ENCODE measurements around the gene OIT3.

Gene OIT3

GRCh38 chr10:72925951-72926465 is 32.5 kb downstream of the OIT3 start:
- Histone ChIP-seq H3K36me3 (ENCODE audit: control insufficient read depth in 4 of 4, insufficient read depth in 4 of 4, low read length in 3 of 4) (no peaks in the 10 kb centered on the region), H3K4me3 (ENCODE audit: control insufficient read depth in 1 of 7, extremely low read depth in 1 of 7, insufficient read depth in 4 of 7, low read depth in 2 of 7, low read length in 6 of 7) (no peak overlapping the region), H3K27me3 (replicated peaks in 2 of 5; ENCODE audit: control insufficient read depth in 4 of 5, insufficient read depth in 5 of 5, low read length in 4 of 5) (no peaks in the 10 kb centered on the region), H3K4me1 (ENCODE audit: control extremely low read depth in 1 of 4, control insufficient read depth in 4 of 4, insufficient read depth in 4 of 4, low read length in 3 of 4) (peaks cover 0 to 3% (median 0%) of the 10 kb centered on the region in 4 experiments), H3K9me3 (ENCODE audit: control extremely low read depth in 1 of 5, control insufficient read depth in 4 of 5, insufficient read depth in 2 of 5, low read depth in 1 of 5, low read length in 4 of 5) (peaks cover 0 to 14% (median 3%) of the 10 kb centered on the region in 5 experiments), H3K27ac (ENCODE audit: insufficient read depth in 1 of 2, low read depth in 1 of 2, low read length in 2 of 2, poor library complexity in 1 of 2, severe bottlenecking in 2 of 2) (no peak overlapping the region)
- CTCF ChIA-PET, result interaction anchor here (1.2 kb wide), 1 partner anchor 11 kb away, joined by 4 read pairs; no protein-coding TSS in a partner anchor
- no peak for DNase-seq
- POLR2A ChIA-PET, result no interaction called here
- 100% methylated on average over 3 of the region's 3 CpGs for WGBS (ENCODE audit: insufficient coverage)

GRCh38 chr10:72927485-72927884 is 33.9 kb downstream of the OIT3 start:
- no peak overlapping the region for H3K27ac ChIP-seq (ENCODE audit: insufficient read depth in 1 of 2, low read depth in 1 of 2, low read length in 2 of 2, poor library complexity in 1 of 2, severe bottlenecking in 2 of 2)
- H3K36me3 ChIP-seq (ENCODE audit: control insufficient read depth in 4 of 4, insufficient read depth in 4 of 4, low read length in 3 of 4), result no peaks in the 10 kb centered on the region
- peaks cover 0 to 3% (median 0%) of the 10 kb centered on the region in 4 experiments for H3K4me1 ChIP-seq (ENCODE audit: control extremely low read depth in 1 of 4, control insufficient read depth in 4 of 4, insufficient read depth in 4 of 4, low read length in 3 of 4)
- CTCF ChIA-PET, result no interaction called here
- H3K4me3 ChIP-seq (ENCODE audit: control insufficient read depth in 1 of 7, extremely low read depth in 1 of 7, insufficient read depth in 4 of 7, low read depth in 2 of 7, low read length in 6 of 7), result no peak overlapping the region
- H3K27me3 ChIP-seq (replicated peaks in 2 of 5; ENCODE audit: control insufficient read depth in 4 of 5, insufficient read depth in 5 of 5, low read length in 4 of 5), result no peaks in the 10 kb centered on the region
- POLR2A ChIA-PET, result interaction anchor here (0.6 kb wide), 1 partner anchor 235 kb away, joined by 3 read pairs; no protein-coding TSS in a partner anchor
- 100% methylated on average over 4 of the region's 5 CpGs for WGBS (ENCODE audit: insufficient coverage)
- DNase-seq, result no peak
- H3K9me3 ChIP-seq (ENCODE audit: control extremely low read depth in 1 of 5, control insufficient read depth in 4 of 5, insufficient read depth in 2 of 5, low read depth in 1 of 5, low read length in 4 of 5), result peaks cover 0 to 2% (median 0%) of the 10 kb centered on the region in 5 experiments

GRCh38 chr10:72928798-72929197 is 35.3 kb downstream of the OIT3 start:
- H3K9me3 ChIP-seq (ENCODE audit: control extremely low read depth in 1 of 5, control insufficient read depth in 4 of 5, insufficient read depth in 2 of 5, low read depth in 1 of 5, low read length in 4 of 5), result no peaks in the 10 kb centered on the region
- H3K4me1 ChIP-seq (ENCODE audit: control extremely low read depth in 1 of 4, control insufficient read depth in 4 of 4, insufficient read depth in 4 of 4, low read length in 3 of 4), result peaks cover 0 to 3% (median 0%) of the 10 kb centered on the region in 4 experiments
- 100% methylated on average over 4 of the region's 5 CpGs for WGBS (ENCODE audit: insufficient coverage)
- H3K27me3 ChIP-seq (replicated peaks in 2 of 5; ENCODE audit: control insufficient read depth in 4 of 5, insufficient read depth in 5 of 5, low read length in 4 of 5), result no peaks in the 10 kb centered on the region
- H3K4me3 ChIP-seq (ENCODE audit: control insufficient read depth in 1 of 7, extremely low read depth in 1 of 7, insufficient read depth in 4 of 7, low read depth in 2 of 7, low read length in 6 of 7), result no peak overlapping the region
- DNase-seq, result no peak
- no peak overlapping the region for H3K27ac ChIP-seq (ENCODE audit: insufficient read depth in 1 of 2, low read depth in 1 of 2, low read length in 2 of 2, poor library complexity in 1 of 2, severe bottlenecking in 2 of 2)
- H3K36me3 ChIP-seq (ENCODE audit: control insufficient read depth in 4 of 4, insufficient read depth in 4 of 4, low read length in 3 of 4), result no peaks in the 10 kb centered on the region
- ChIA-PET POLR2A (no interaction called here), CTCF (no interaction called here)

- Histone ChIP-seq H3K27ac (ENCODE audit: insufficient read depth in 1 of 2, low read depth in 1 of 2, low read length in 2 of 2, poor library complexity in 1 of 2, severe bottlenecking in 2 of 2) (no peak overlapping the region), H3K36me3 (ENCODE audit: control insufficient read depth in 4 of 4, insufficient read depth in 4 of 4, low read length in 3 of 4) (no peaks in the 10 kb centered on the region), H3K27me3 (replicated peaks in 2 of 5; ENCODE audit: control insufficient read depth in 4 of 5, insufficient read depth in 5 of 5, low read length in 4 of 5) (no peaks in the 10 kb centered on the region), H3K9me3 (ENCODE audit: control extremely low read depth in 1 of 5, control insufficient read depth in 4 of 5, insufficient read depth in 2 of 5, low read depth in 1 of 5, low read length in 4 of 5) (no peaks in the 10 kb centered on the region), H3K4me1 (ENCODE audit: control extremely low read depth in 1 of 4, control insufficient read depth in 4 of 4, insufficient read depth in 4 of 4, low read length in 3 of 4) (peaks cover 0 to 3% (median 0%) of the 10 kb centered on the region in 4 experiments), H3K4me3 (ENCODE audit: control insufficient read depth in 1 of 7, extremely low read depth in 1 of 7, insufficient read depth in 4 of 7, low read depth in 2 of 7, low read length in 6 of 7) (no peak overlapping the region)
- 96% methylated on average over 2 of the region's 2 CpGs for WGBS (ENCODE audit: insufficient coverage)
- ChIA-PET POLR2A (interaction anchor here (0.6 kb wide), 1 partner anchor 90 kb away, joined by 3 read pairs; no protein-coding TSS in a partner anchor), CTCF (no interaction called here)
- DNase-seq, result no peak
Observed at GRCh38 chr10:72930276-72930675, 36.7 kb downstream of the OIT3 start.

GRCh38 chr10:72932259-72933015 is 38.9 kb downstream of the OIT3 start:
- no peaks in the 10 kb centered on the region for H3K27me3 ChIP-seq (replicated peaks in 2 of 5; ENCODE audit: control insufficient read depth in 4 of 5, insufficient read depth in 5 of 5, low read length in 4 of 5)
- CTCF ChIA-PET, result no interaction called here

GRCh38 chr10:72935361-72935760 is 41.8 kb downstream of the OIT3 start:
- WGBS (ENCODE audit: insufficient coverage), result 91% methylated on average over 4 of the region's 6 CpGs
- no peaks in the 10 kb centered on the region for H3K9me3 ChIP-seq (ENCODE audit: control extremely low read depth in 1 of 5, control insufficient read depth in 4 of 5, insufficient read depth in 2 of 5, low read depth in 1 of 5, low read length in 4 of 5)
- H3K4me3 ChIP-seq (ENCODE audit: control insufficient read depth in 1 of 7, extremely low read depth in 1 of 7, insufficient read depth in 4 of 7, low read depth in 2 of 7, low read length in 6 of 7), result no peak overlapping the region
- DNase-seq, result no peak
- no peaks in the 10 kb centered on the region for H3K36me3 ChIP-seq (ENCODE audit: control insufficient read depth in 4 of 4, insufficient read depth in 4 of 4, low read length in 3 of 4)
- ChIA-PET POLR2A (no interaction called here), CTCF (interaction anchor here (0.6 to 0.9 kb wide), 2 partner anchors 13 to 1743 kb away, joined by 3 read pairs; no protein-coding TSS in a partner anchor)
- H3K27ac ChIP-seq (ENCODE audit: insufficient read depth in 1 of 2, low read depth in 1 of 2, low read length in 2 of 2, poor library complexity in 1 of 2, severe bottlenecking in 2 of 2), result no peak overlapping the region
- no peaks in the 10 kb centered on the region for H3K27me3 ChIP-seq (replicated peaks in 2 of 5; ENCODE audit: control insufficient read depth in 4 of 5, insufficient read depth in 5 of 5, low read length in 4 of 5)
- H3K4me1 ChIP-seq (ENCODE audit: control extremely low read depth in 1 of 4, control insufficient read depth in 4 of 4, insufficient read depth in 4 of 4, low read length in 3 of 4), result no peaks in the 10 kb centered on the region

More at GRCh38 chr10:72932259-72933015, 38.9 kb downstream of the OIT3 start:
- WGBS (ENCODE audit: insufficient coverage), result 95% methylated on average over 14 of the region's 20 CpGs
- Histone ChIP-seq H3K4me3 (ENCODE audit: control insufficient read depth in 1 of 7, extremely low read depth in 1 of 7, insufficient read depth in 4 of 7, low read depth in 2 of 7, low read length in 6 of 7) (no peak overlapping the region), H3K27ac (ENCODE audit: insufficient read depth in 1 of 2, low read depth in 1 of 2, low read length in 2 of 2, poor library complexity in 1 of 2, severe bottlenecking in 2 of 2) (no peak overlapping the region), H3K4me1 (ENCODE audit: control extremely low read depth in 1 of 4, control insufficient read depth in 4 of 4, insufficient read depth in 4 of 4, low read length in 3 of 4) (peaks cover 0 to 3% (median 0%) of the 10 kb centered on the region in 4 experiments), H3K9me3 (ENCODE audit: control extremely low read depth in 1 of 5, control insufficient read depth in 4 of 5, insufficient read depth in 2 of 5, low read depth in 1 of 5, low read length in 4 of 5) (no peaks in the 10 kb centered on the region), H3K36me3 (ENCODE audit: control insufficient read depth in 4 of 4, insufficient read depth in 4 of 4, low read length in 3 of 4) (no peaks in the 10 kb centered on the region)
- POLR2A ChIA-PET, result no interaction called here
- no peak for DNase-seq

GRCh38 chr10:72943498-72944234 is 50.1 kb downstream of the OIT3 start:
- no peaks in the 10 kb centered on the region for H3K27me3 ChIP-seq (replicated peaks in 2 of 5; ENCODE audit: control insufficient read depth in 4 of 5, insufficient read depth in 5 of 5, low read length in 4 of 5)
- WGBS (ENCODE audit: insufficient coverage), result no CpG with 5 or more reads among the region's 2 CpGs
- CTCF ChIA-PET, result no interaction called here
- DNase-seq, result no peak
- POLR2A ChIA-PET, result no interaction called here
- no peak overlapping the region for H3K4me3 ChIP-seq (ENCODE audit: control insufficient read depth in 1 of 7, extremely low read depth in 1 of 7, insufficient read depth in 4 of 7, low read depth in 2 of 7, low read length in 6 of 7)
- H3K27ac ChIP-seq (ENCODE audit: insufficient read depth in 1 of 2, low read depth in 1 of 2, low read length in 2 of 2, poor library complexity in 1 of 2, severe bottlenecking in 2 of 2), result no peak overlapping the region
- H3K9me3 ChIP-seq (ENCODE audit: control extremely low read depth in 1 of 5, control insufficient read depth in 4 of 5, insufficient read depth in 2 of 5, low read depth in 1 of 5, low read length in 4 of 5), result no peaks in the 10 kb centered on the region
- no peaks in the 10 kb centered on the region for H3K36me3 ChIP-seq (ENCODE audit: control insufficient read depth in 4 of 4, insufficient read depth in 4 of 4, low read length in 3 of 4)
- H3K4me1 ChIP-seq (ENCODE audit: control extremely low read depth in 1 of 4, control insufficient read depth in 4 of 4, insufficient read depth in 4 of 4, low read length in 3 of 4), result no peaks in the 10 kb centered on the region

Measured in common myeloid progenitor, CD34-positive (primary cell).